Measurements from ENCODE around the gene INPP5D.

Gene INPP5D

GRCh38 chr2:233125455-233126065, 65.4 kb downstream of the INPP5D start:
- DNase-seq (ENCODE audit: insufficient read length) = no peak
- peak; percentile 38 for FAIRE-seq
- TF ChIP-seq POLR2AphosphoS5 (IDR thresholded peaks at IDR 0.05; ENCODE audit: low read depth, low read length) = no peak
- no peak for TF ChIP-seq POLR2A (IDR thresholded peaks at IDR 0.05; ENCODE audit: low read depth, low read length)
- TF ChIP-seq TAF1 (IDR thresholded peaks at IDR 0.05; ENCODE audit: borderline replicate concordance, low read depth, low read length) = no peak

- TF ChIP-seq POLR2AphosphoS5 (IDR thresholded peaks at IDR 0.05; ENCODE audit: low read depth, low read length) (no peak), POLR2A (IDR thresholded peaks at IDR 0.05; ENCODE audit: low read depth, low read length) (no peak), TAF1 (IDR thresholded peaks at IDR 0.05; ENCODE audit: borderline replicate concordance, low read depth, low read length) (no peak)
- DNase-seq (ENCODE audit: insufficient read length) (no peak), FAIRE-seq (peak; percentile 21)
Observed at GRCh38 chr2:233129351-233129978, 69.3 kb downstream of the INPP5D start.

GRCh38 chr2:233130024-233130423, 69.9 kb downstream of the INPP5D start:
- no peak for TF ChIP-seq POLR2A (IDR thresholded peaks at IDR 0.05; ENCODE audit: low read depth, low read length)
- TF ChIP-seq POLR2AphosphoS5 (IDR thresholded peaks at IDR 0.05; ENCODE audit: low read depth, low read length) = no peak
- no peak for TF ChIP-seq TAF1 (IDR thresholded peaks at IDR 0.05; ENCODE audit: borderline replicate concordance, low read depth, low read length)
- no peak for FAIRE-seq
- no peak for DNase-seq (ENCODE audit: insufficient read length)

- DNase-seq (ENCODE audit: insufficient read length) = no peak
- no peak for FAIRE-seq
Observed at GRCh38 chr2:233130481-233131020, 70.4 kb downstream of the INPP5D start.

GRCh38 chr2:233131936-233132720, 72.0 kb downstream of the INPP5D start:
- TF ChIP-seq TAF1 (IDR thresholded peaks at IDR 0.05; ENCODE audit: borderline replicate concordance, low read depth, low read length) = no peak
- no peak for TF ChIP-seq POLR2AphosphoS5 (IDR thresholded peaks at IDR 0.05; ENCODE audit: low read depth, low read length)
- no peak for TF ChIP-seq POLR2A (IDR thresholded peaks at IDR 0.05; ENCODE audit: low read depth, low read length)
- no peak for FAIRE-seq

More at GRCh38 chr2:233130481-233131020, 70.4 kb downstream of the INPP5D start:
- TF ChIP-seq TAF1 (IDR thresholded peaks at IDR 0.05; ENCODE audit: borderline replicate concordance, low read depth, low read length) (no peak), POLR2AphosphoS5 (IDR thresholded peaks at IDR 0.05; ENCODE audit: low read depth, low read length) (no peak), POLR2A (IDR thresholded peaks at IDR 0.05; ENCODE audit: low read depth, low read length) (no peak)

GRCh38 chr2:233133239-233133638, 73.1 kb downstream of the INPP5D start:
- FAIRE-seq (no peak), DNase-seq (ENCODE audit: insufficient read length) (no peak)
- TF ChIP-seq POLR2AphosphoS5 (IDR thresholded peaks at IDR 0.05; ENCODE audit: low read depth, low read length) (no peak), POLR2A (IDR thresholded peaks at IDR 0.05; ENCODE audit: low read depth, low read length) (no peak), TAF1 (IDR thresholded peaks at IDR 0.05; ENCODE audit: borderline replicate concordance, low read depth, low read length) (no peak)

More at GRCh38 chr2:233131936-233132720, 72.0 kb downstream of the INPP5D start:
- DNase-seq (ENCODE audit: insufficient read length) = no peak

GRCh38 chr2:233135421-233135820, 75.3 kb downstream of the INPP5D start:
- TF ChIP-seq POLR2A (IDR thresholded peaks at IDR 0.05; ENCODE audit: low read depth, low read length) = no peak
- TF ChIP-seq POLR2AphosphoS5 (IDR thresholded peaks at IDR 0.05; ENCODE audit: low read depth, low read length) = no peak
- no peak for TF ChIP-seq TAF1 (IDR thresholded peaks at IDR 0.05; ENCODE audit: borderline replicate concordance, low read depth, low read length)
- no peak for FAIRE-seq

GRCh38 chr2:233137040-233137439, 76.9 kb downstream of the INPP5D start:
- no peak for TF ChIP-seq TAF1 (IDR thresholded peaks at IDR 0.05; ENCODE audit: borderline replicate concordance, low read depth, low read length)
- no peak for TF ChIP-seq POLR2A (IDR thresholded peaks at IDR 0.05; ENCODE audit: low read depth, low read length)
- TF ChIP-seq POLR2AphosphoS5 (IDR thresholded peaks at IDR 0.05; ENCODE audit: low read depth, low read length) = no peak
- no peak for DNase-seq (ENCODE audit: insufficient read length)
- no peak for FAIRE-seq

More at GRCh38 chr2:233135421-233135820, 75.3 kb downstream of the INPP5D start:
- DNase-seq (ENCODE audit: insufficient read length) = no peak

- no peak for FAIRE-seq
- DNase-seq (ENCODE audit: insufficient read length) = no peak
- TF ChIP-seq POLR2A (IDR thresholded peaks at IDR 0.05; ENCODE audit: low read depth, low read length) (no peak), POLR2AphosphoS5 (IDR thresholded peaks at IDR 0.05; ENCODE audit: low read depth, low read length) (no peak), TAF1 (IDR thresholded peaks at IDR 0.05; ENCODE audit: borderline replicate concordance, low read depth, low read length) (no peak)
Observed at GRCh38 chr2:233140077-233140585, 80.0 kb downstream of the INPP5D start.

GRCh38 chr2:233140978-233141377, 80.8 kb downstream of the INPP5D start:
- FAIRE-seq = no peak
- TF ChIP-seq POLR2AphosphoS5 (IDR thresholded peaks at IDR 0.05; ENCODE audit: low read depth, low read length) = no peak
- TF ChIP-seq POLR2A (IDR thresholded peaks at IDR 0.05; ENCODE audit: low read depth, low read length) = no peak
- no peak for TF ChIP-seq TAF1 (IDR thresholded peaks at IDR 0.05; ENCODE audit: borderline replicate concordance, low read depth, low read length)
- no peak for DNase-seq (ENCODE audit: insufficient read length)

GRCh38 chr2:233141901-233142300, 81.8 kb downstream of the INPP5D start:
- TF ChIP-seq TAF1 (IDR thresholded peaks at IDR 0.05; ENCODE audit: borderline replicate concordance, low read depth, low read length) = no peak
- no peak for TF ChIP-seq POLR2AphosphoS5 (IDR thresholded peaks at IDR 0.05; ENCODE audit: low read depth, low read length)
- TF ChIP-seq POLR2A (IDR thresholded peaks at IDR 0.05; ENCODE audit: low read depth, low read length) = no peak
- FAIRE-seq = no peak
- no peak for DNase-seq (ENCODE audit: insufficient read length)
